H1 (cell line): ENCODE measurements around the gene STYK1. TPM values are rescaled to one million over a fixed set of nuclear protein-coding genes. Genes with fewer than 3 reads are reported as not detected.
"Not testable (repeated sequence)": the region's sequence is repeated elsewhere in the genome, so short reads cannot be mapped to it uniquely, and the experiment has no call there.

Experiments
- CTCF ChIA-PET: fragments of 300-600 bp; sonication (Branson Sonifier 250); formaldehyde crosslinking; loops from one replicate; lab custom pipeline; 2021; ENCODE audit not compliant: partially characterized antibody; lab: Charles Lee
- POLR2A ChIA-PET: fragments of 300-600 bp; sonication (Branson Sonifier 250); formaldehyde crosslinking; loops from one replicate; lab custom pipeline; 2021; ENCODE audit warnings: inconsistent platforms; ENCODE audit not compliant: partially characterized antibody; lab: Charles Lee
- DNase-seq, 2 experiments: peaks; one replicate each; pipeline versions ENCODE4 v3.0.0 to v3.0.0-alpha.2; 2010 to 2022; ENCODE audit warnings: low spot score in 2 of 2, low read depth in 1 of 2, mixed read lengths in 1 of 2
- FAIRE-seq: peaks from 2 replicates; lab custom pipeline; 2011; peaks lifted over from hg19 to GRCh38; lab: Jason Lieb, UNC
- H2AFZ ChIP-seq: 2 replicates; pipeline ENCODE4 v1.8.1; 2012; ENCODE audit warnings: low read length, inconsistent platforms
- H2AK5ac ChIP-seq: 2 replicates; pipeline ENCODE4 v1.6.1; 2013; ENCODE audit warnings: low read depth, low read length
- H2BK120ac ChIP-seq: replicated peaks from 2 replicates; pipeline ENCODE3; 2013; ENCODE audit warnings: low read depth, low read length, inconsistent platforms
- H2BK12ac ChIP-seq: 2 replicates; pipeline ENCODE4 v1.6.1; 2013; ENCODE audit warnings: low read depth, low read length
- H2BK15ac ChIP-seq: 2 replicates; pipeline ENCODE4 v1.6.1; 2013; ENCODE audit warnings: low read length
- H2BK20ac ChIP-seq: 2 replicates; pipeline ENCODE4 v1.6.1; 2013; ENCODE audit warnings: low read length
- H2BK5ac ChIP-seq: 2 replicates; pipeline ENCODE4 v1.6.1; 2013; ENCODE audit warnings: low read depth, low read length
- H3K14ac ChIP-seq: 2 replicates; pipeline ENCODE4 v1.6.1; 2013; ENCODE audit warnings: inconsistent platforms; ENCODE audit not compliant: insufficient read length
- H3K18ac ChIP-seq: 2 replicates; pipeline ENCODE4 v1.6.1; 2013; ENCODE audit warnings: low read length; ENCODE audit errors: extremely low read depth
- H3K23ac ChIP-seq: 2 replicates; pipeline ENCODE4 v1.6.1; 2013; ENCODE audit warnings: inconsistent platforms; ENCODE audit not compliant: insufficient read length
- H3K23me2 ChIP-seq: 2 replicates; pipeline ENCODE4 v1.6.1; 2013; ENCODE audit warnings: low read depth, low read length
- H3K27ac ChIP-seq: 2 replicates; pipeline ENCODE4 v1.6.1; 2011; ENCODE audit warnings: low read depth, low read length, inconsistent platforms
- H3K27me3 ChIP-seq, 4 experiments: replicated peaks in 1 of 4; 1 replicate in 1 of 4; 2 replicates in 3 of 4; pipeline versions ENCODE4 v1.6.1 to v1.8.1; 2011 to 2013; ENCODE audit warnings: low read length in 3 of 4, mild to moderate bottlenecking in 3 of 4, inconsistent platforms in 2 of 4, mixed read lengths in 2 of 4, moderate library complexity in 1 of 4; ENCODE audit not compliant: control insufficient read depth in 3 of 4, insufficient read depth in 3 of 4; ENCODE audit errors: extremely low read depth in 1 of 4
- H3K36me3 ChIP-seq, 4 experiments: 2 replicates each; pipeline versions ENCODE4 v1.6.1 to v1.8.1; 2011 to 2013; ENCODE audit warnings: mild to moderate bottlenecking in 4 of 4, low read length in 3 of 4, moderate library complexity in 2 of 4, control low read depth in 1 of 4, inconsistent platforms in 1 of 4; ENCODE audit not compliant: insufficient read depth in 4 of 4, control insufficient read depth in 2 of 4
- H3K4ac ChIP-seq: replicated peaks from 2 replicates; pipeline ENCODE3; 2013; ENCODE audit warnings: low read length, low read depth, mixed read lengths, inconsistent platforms; ENCODE audit not compliant: insufficient read length
- H3K4me1 ChIP-seq, 4 experiments: replicated peaks in 1 of 4; 1 replicate in 1 of 4; 2 replicates in 3 of 4; pipeline versions ENCODE4 v1.6.1 to v1.8.1; 2011 to 2013; ENCODE audit warnings: low read length in 3 of 4, inconsistent platforms in 2 of 4, mixed read lengths in 1 of 4; ENCODE audit not compliant: insufficient read depth in 4 of 4, control insufficient read depth in 3 of 4
- H3K4me2 ChIP-seq, 2 experiments: 2 replicates each; pipeline versions ENCODE4 v1.6.1 to v1.8.1; 2011 to 2013; ENCODE audit warnings: low read depth in 2 of 2, low read length in 2 of 2, control low read depth in 1 of 2, inconsistent platforms in 1 of 2, mild to moderate bottlenecking in 1 of 2; ENCODE audit not compliant: insufficient read depth in 1 of 2
- H3K4me3 ChIP-seq, 4 experiments: fragments of 200-600, 300-600 bp in 1 of 4; sonication (generic), shearing (Covaris generic), sonication (Bioruptor Twin) in 1 of 4; 2 replicates each; pipeline versions ENCODE4 v1.5.1 to v1.8.1; 2011 to 2016; ENCODE audit warnings: low read length in 4 of 4, low read depth in 3 of 4, control low read depth in 2 of 4, inconsistent platforms in 2 of 4, mild to moderate bottlenecking in 2 of 4, mixed read lengths in 1 of 4, moderate library complexity in 1 of 4; ENCODE audit not compliant: insufficient read depth in 2 of 4; ENCODE audit errors: extremely low read depth in 1 of 4
- H3K56ac ChIP-seq: replicated peaks from 2 replicates; pipeline ENCODE3; 2013; ENCODE audit warnings: low read depth, mild to moderate bottlenecking, mixed read lengths, low read length, inconsistent platforms; ENCODE audit not compliant: insufficient read length
- H3K79me1 ChIP-seq: 2 replicates; pipeline ENCODE4 v1.6.1; 2013; ENCODE audit warnings: low read depth, low read length, control low read depth
- H3K79me2 ChIP-seq, 2 experiments: 2 replicates each; pipeline versions ENCODE4 v1.6.1 to v1.8.1; 2012 to 2013; ENCODE audit warnings: low read length in 2 of 2, mild to moderate bottlenecking in 2 of 2, inconsistent platforms in 1 of 2; ENCODE audit not compliant: insufficient read depth in 2 of 2, control insufficient read depth in 1 of 2
- H3K9ac ChIP-seq, 4 experiments: replicated peaks in 1 of 4; 1 replicate in 1 of 4; 2 replicates in 3 of 4; pipeline versions ENCODE4 v1.6.1 to v1.8.1; 2011 to 2013; ENCODE audit warnings: low read depth in 3 of 4, low read length in 3 of 4, control low read depth in 2 of 4, mild to moderate bottlenecking in 2 of 4, moderate library complexity in 2 of 4, inconsistent platforms in 1 of 4; ENCODE audit errors: extremely low read depth in 1 of 4
- H3K9me3 ChIP-seq, 2 experiments: 2 replicates each; pipeline versions ENCODE4 v1.6.1 to v1.8.1; 2012 to 2013; ENCODE audit warnings: mild to moderate bottlenecking in 2 of 2, moderate library complexity in 2 of 2, control low read depth in 1 of 2, inconsistent platforms in 1 of 2, low read depth in 1 of 2, low read length in 1 of 2, mixed read lengths in 1 of 2; ENCODE audit not compliant: insufficient read depth in 2 of 2
- H4K20me1 ChIP-seq, 2 experiments: replicated peaks in 1 of 2; 2 replicates each; pipeline versions ENCODE3 to v1.8.1; 2011 to 2013; ENCODE audit warnings: inconsistent platforms in 2 of 2, low read length in 2 of 2, mild to moderate bottlenecking in 1 of 2; ENCODE audit not compliant: insufficient read depth in 2 of 2, control insufficient read depth in 1 of 2
- H4K5ac ChIP-seq: 2 replicates; pipeline ENCODE4 v1.6.1; 2013; ENCODE audit warnings: low read length, low read depth, mixed read lengths, inconsistent platforms; ENCODE audit not compliant: insufficient read length
- H4K8ac ChIP-seq: 2 replicates; pipeline ENCODE4 v1.8.0; 2013; ENCODE audit warnings: mild to moderate bottlenecking, moderate library complexity, low read length, inconsistent platforms; ENCODE audit not compliant: insufficient read depth; ENCODE audit errors: extremely low read depth
- H4K91ac ChIP-seq: replicated peaks from 2 replicates; pipeline ENCODE3; 2013; ENCODE audit warnings: low read length, mixed read lengths, inconsistent platforms; ENCODE audit not compliant: insufficient read length
- ATF2 ChIP-seq: IDR thresholded peaks from 2 replicates; pipeline ENCODE4 v1.6.1; 2012; ENCODE audit warnings: low read length, inconsistent platforms
- SP1 ChIP-seq: IDR thresholded peaks from 2 replicates; pipeline ENCODE4 v1.6.1; 2011; ENCODE audit warnings: low read depth, low read length
- SUZ12 ChIP-seq: fragments of 200-600 bp; sonication (generic); IDR thresholded peaks from 2 replicates; pipeline ENCODE4 v1.6.1; 2012; ENCODE audit warnings: mild to moderate bottlenecking, inconsistent platforms, low read length, moderate library complexity, mixed read lengths
- WGBS, 2 experiments: shearing (Covaris generic) in 1 of 2; methylation state at CpG; one replicate each; pipeline versions ENCODE4 v1.1.6 to v1.1.7; 2013 to 2015; ENCODE audit warnings: low lambda C conversion rate in 2 of 2, mixed read lengths in 2 of 2, inconsistent platforms in 1 of 2, low coverage in 1 of 2, missing lambda C conversion rate in 1 of 2; ENCODE audit not compliant: insufficient replicate concordance in 2 of 2, insufficient coverage in 1 of 2, insufficient read length in 1 of 2; ENCODE audit errors: extremely low coverage in 1 of 2, missing lambda C conversion rate in 1 of 2; 5-methylcytosine and 5-hydroxymethylcytosine counted together
- polyA plus RNA-seq, 7 experiments: library from polyadenylated mRNA; depleted of rRNA in 3 of 7; stranded (reverse) in 5 of 7; unstranded in 2 of 7; fragments of >200 nt in 5 of 7; fragments of 200-250 nt in 2 of 7; gene quantifications; 1 replicate in 5 of 7; 2 replicates in 1 of 7; 4 replicates in 1 of 7; pipeline versions ENCODE4 v1.2.1 to v1.2.3, GENCODE V29; 2011 to 2013; ENCODE audit warnings: missing spikeins in 2 of 7, mixed read lengths in 2 of 7
- total RNA-seq: library from RNA; stranded (reverse); fragmentation: NEBNext Ultra II Directional; extraction: Animal tissue kit (Norgen Biotek cat#: 25700); gene quantifications from 2 replicates; pipeline ENCODE4 v1.2.1, GENCODE V29; 2021

Gene STYK1
- total and polyA plus RNA-seq, 2 of the 8 experiments (the other 6 are each of a cell fraction or from before 2014, with no cell fraction given), result 0.38 to 1.1 TPM

DNA sequence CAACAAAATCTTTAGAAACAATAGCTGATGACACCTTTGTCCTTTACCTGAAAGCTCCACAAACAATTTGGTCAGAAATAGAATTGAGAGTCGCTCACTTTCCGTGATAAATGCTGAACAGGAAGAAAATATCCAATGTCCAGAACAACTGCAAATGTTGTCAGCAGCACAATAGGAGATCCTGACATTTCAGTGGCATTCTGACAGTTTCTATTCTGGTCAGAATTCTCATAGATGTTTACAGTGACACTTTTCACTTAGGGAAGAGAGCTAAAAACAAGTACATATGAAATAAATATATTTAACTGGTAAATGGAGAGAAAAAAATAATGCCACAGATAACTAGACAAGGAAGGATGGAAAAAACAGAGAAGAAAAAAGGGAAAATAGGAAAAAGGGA, 99.5 kb downstream of the STYK1 start (continued):
- no peak for TF ChIP-seq SUZ12
- TF ChIP-seq ATF2, result no peak
- no peak for TF ChIP-seq SP1

GRCh38 chr12:10572021-10572490, 101.8 kb downstream of the STYK1 start:
- H2BK15ac ChIP-seq, H3K79me1 ChIP-seq, H3K79me2 ChIP-seq, H4K20me1 ChIP-seq, H3K27ac ChIP-seq, H3K23ac ChIP-seq, H3K9ac ChIP-seq, H2AFZ ChIP-seq, H3K4me3 ChIP-seq, H3K4ac ChIP-seq, H3K56ac ChIP-seq, H3K4me1 ChIP-seq, FAIRE-seq, H3K36me3 ChIP-seq, H4K5ac ChIP-seq, H3K18ac ChIP-seq, DNase-seq, H4K8ac ChIP-seq, H4K91ac ChIP-seq, H3K4me2 ChIP-seq, POLR2A ChIA-PET, H3K9me3 ChIP-seq, CTCF ChIA-PET, H2AK5ac ChIP-seq, H3K14ac ChIP-seq, H2BK12ac ChIP-seq, H3K23me2 ChIP-seq, H2BK120ac ChIP-seq, H3K27me3 ChIP-seq, H2BK20ac ChIP-seq: not testable (repeated sequence)
- peak overlapping the region; percentile 56; the same call in 1 of the 2 replicates for H2BK5ac ChIP-seq
- WGBS, 2 experiments, result 91% methylated on average over 3 of the region's 3 CpGs; no CpG with 5 or more reads in 1 of the 2 experiments
